ENCODE measurements around the gene AK8. TPM values are rescaled to one million over a fixed set of nuclear protein-coding genes. Genes with fewer than 3 reads are reported as not detected.

Gene AK8
- total RNA-seq, 1 donor from 2014 or later: 2.1 TPM

DNA sequence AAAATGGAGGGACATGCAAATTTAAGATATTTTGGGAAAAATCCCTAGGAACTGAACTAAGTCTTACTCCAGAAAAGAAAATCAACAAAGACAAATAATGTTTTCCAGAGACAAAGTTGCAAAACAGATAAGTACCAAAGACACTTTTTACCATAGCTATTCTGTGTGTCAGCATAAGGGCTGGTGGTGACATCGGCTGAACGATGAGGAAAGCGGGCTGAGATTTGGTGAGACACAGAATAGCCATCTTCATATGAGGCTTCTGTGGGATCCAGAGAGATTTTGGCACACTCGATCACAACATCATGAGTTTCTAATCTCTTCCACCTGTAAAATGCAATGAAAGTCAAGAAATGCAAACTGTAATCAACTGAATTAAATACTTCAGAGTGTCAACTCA is 34.0 kb upstream of the AK8 start:
- Mint-ChIP-seq H3K36me3 (peaks cover 46% of the 10 kb centered on the region), H3K9me3 (peaks cover 4% of the 10 kb centered on the region), H3K4me3 (no peak overlapping the region), H3K4me1 (no peaks in the 10 kb centered on the region), H3K27ac (no peak overlapping the region), H3K27me3 (ENCODE audit: low read depth) (no peaks in the 10 kb centered on the region)
- no peak for DNase-seq (ENCODE audit: low spot score in 2 of 2, unreplicated experiment in 2 of 2)
- TF ChIP-seq, protein P1, sequence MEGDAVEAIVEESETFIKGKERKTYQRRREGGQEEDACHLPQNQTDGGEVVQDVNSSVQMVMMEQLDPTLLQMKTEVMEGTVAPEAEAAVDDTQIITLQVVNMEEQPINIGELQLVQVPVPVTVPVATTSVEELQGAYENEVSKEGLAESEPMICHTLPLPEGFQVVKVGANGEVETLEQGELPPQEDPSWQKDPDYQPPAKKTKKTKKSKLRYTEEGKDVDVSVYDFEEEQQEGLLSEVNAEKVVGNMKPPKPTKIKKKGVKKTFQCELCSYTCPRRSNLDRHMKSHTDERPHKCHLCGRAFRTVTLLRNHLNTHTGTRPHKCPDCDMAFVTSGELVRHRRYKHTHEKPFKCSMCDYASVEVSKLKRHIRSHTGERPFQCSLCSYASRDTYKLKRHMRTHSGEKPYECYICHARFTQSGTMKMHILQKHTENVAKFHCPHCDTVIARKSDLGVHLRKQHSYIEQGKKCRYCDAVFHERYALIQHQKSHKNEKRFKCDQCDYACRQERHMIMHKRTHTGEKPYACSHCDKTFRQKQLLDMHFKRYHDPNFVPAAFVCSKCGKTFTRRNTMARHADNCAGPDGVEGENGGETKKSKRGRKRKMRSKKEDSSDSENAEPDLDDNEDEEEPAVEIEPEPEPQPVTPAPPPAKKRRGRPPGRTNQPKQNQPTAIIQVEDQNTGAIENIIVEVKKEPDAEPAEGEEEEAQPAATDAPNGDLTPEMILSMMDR (IDR thresholded peaks at IDR 0.05; ENCODE audit: unreplicated experiment): no peak

DNA sequence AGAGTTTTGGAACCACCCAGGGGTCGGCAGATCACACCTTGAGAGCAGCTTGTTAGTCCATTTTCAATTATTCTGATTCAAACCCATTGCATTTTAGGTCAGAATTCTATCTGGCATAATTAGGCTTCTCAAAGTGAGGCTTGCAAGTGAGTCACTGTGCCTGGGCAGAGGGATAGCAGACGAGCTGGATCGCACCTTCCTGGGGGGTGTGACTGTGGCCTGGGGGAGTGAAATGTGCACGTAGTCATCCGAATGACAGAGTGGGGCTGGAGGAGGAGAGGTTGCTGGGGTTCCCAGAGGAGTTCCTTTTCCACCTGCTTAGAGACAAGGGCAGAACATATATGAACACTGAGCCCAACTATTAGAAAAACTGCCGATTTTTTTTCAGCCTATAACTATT is 32.3 kb upstream of the AK8 start:
- no peak for DNase-seq (ENCODE audit: low spot score in 2 of 2, unreplicated experiment in 2 of 2)
- no peak overlapping the region for H3K4me3 Mint-ChIP-seq
- H3K27me3 Mint-ChIP-seq (ENCODE audit: low read depth): no peaks in the 10 kb centered on the region
- TF ChIP-seq, protein P1 (IDR thresholded peaks at IDR 0.05; ENCODE audit: unreplicated experiment): no peak
- peaks cover 38% of the 10 kb centered on the region for H3K36me3 Mint-ChIP-seq
- H3K4me1 Mint-ChIP-seq: no peaks in the 10 kb centered on the region
- no peak overlapping the region for H3K27ac Mint-ChIP-seq
- no peaks in the 10 kb centered on the region for H3K9me3 Mint-ChIP-seq

- Mint-ChIP-seq H3K27ac (no peak overlapping the region), H3K27me3 (ENCODE audit: low read depth) (no peaks in the 10 kb centered on the region), H3K9me3 (no peaks in the 10 kb centered on the region), H3K4me1 (no peaks in the 10 kb centered on the region), H3K4me3 (no peak overlapping the region), H3K36me3 (peaks cover 34% of the 10 kb centered on the region)
- no peak for DNase-seq (ENCODE audit: low spot score in 2 of 2, unreplicated experiment in 2 of 2)
- TF ChIP-seq, protein P1 (IDR thresholded peaks at IDR 0.05; ENCODE audit: unreplicated experiment): no peak
Measured at GRCh38 chr9:132909311-132909710, 31.2 kb upstream of the AK8 start.

DNA sequence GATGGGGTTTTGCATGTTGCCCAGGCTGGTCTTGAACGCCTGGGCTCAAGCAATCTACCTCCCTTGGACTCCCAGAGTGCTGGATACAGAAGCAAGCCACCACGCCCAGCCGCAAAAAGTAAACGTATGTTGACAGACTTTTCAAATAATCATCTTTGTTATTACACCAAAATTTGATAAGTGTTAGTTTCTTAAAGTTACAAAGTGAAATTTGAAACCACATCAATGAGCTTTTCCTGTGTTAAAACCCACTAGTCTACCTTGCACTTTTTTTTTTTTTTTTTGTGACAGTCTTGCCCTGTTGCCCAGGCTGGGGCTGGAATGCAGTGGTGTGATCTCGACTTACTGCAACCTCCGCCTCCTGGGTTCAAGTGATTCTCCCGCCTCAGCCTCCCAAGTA is 30.6 kb upstream of the AK8 start:
- H3K36me3 Mint-ChIP-seq: peaks cover 36% of the 10 kb centered on the region
- DNase-seq (ENCODE audit: low spot score in 2 of 2, unreplicated experiment in 2 of 2): no peak
- no peak overlapping the region for H3K4me3 Mint-ChIP-seq
- no peaks in the 10 kb centered on the region for H3K9me3 Mint-ChIP-seq
- H3K27ac Mint-ChIP-seq: no peak overlapping the region
- no peaks in the 10 kb centered on the region for H3K27me3 Mint-ChIP-seq (ENCODE audit: low read depth)
- no peaks in the 10 kb centered on the region for H3K4me1 Mint-ChIP-seq
- TF ChIP-seq, protein P1 (IDR thresholded peaks at IDR 0.05; ENCODE audit: unreplicated experiment): no peak

DNA sequence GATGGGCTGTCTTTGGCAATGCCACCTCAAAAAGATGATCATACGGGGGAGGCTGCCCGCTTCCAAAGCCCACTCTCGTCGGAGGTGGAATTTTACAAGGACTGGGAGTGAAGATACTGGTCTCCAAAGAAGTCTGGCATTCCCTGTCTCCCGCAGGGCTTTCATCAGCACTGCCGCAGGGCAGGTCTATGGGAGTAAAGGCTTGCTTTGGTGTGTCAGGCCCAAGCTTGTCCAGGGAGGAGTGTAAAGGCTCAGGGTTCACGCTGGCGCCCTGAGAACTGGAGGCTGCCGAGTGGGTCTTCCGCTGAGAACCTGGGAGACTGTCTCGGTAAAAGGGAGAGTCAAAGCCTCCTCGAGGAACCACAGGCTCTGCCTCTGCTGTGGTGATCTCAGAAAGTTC is 27.6 kb upstream of the AK8 start:
- no peaks in the 10 kb centered on the region for H3K9me3 Mint-ChIP-seq
- H3K27me3 Mint-ChIP-seq (ENCODE audit: low read depth): no peaks in the 10 kb centered on the region
- no peak for DNase-seq (ENCODE audit: low spot score in 2 of 2, unreplicated experiment in 2 of 2)
- H3K4me1 Mint-ChIP-seq: no peaks in the 10 kb centered on the region
- no peak overlapping the region for H3K4me3 Mint-ChIP-seq
- TF ChIP-seq, protein P1 (IDR thresholded peaks at IDR 0.05; ENCODE audit: unreplicated experiment): no peak
- no peak overlapping the region for H3K27ac Mint-ChIP-seq
- peaks cover 39% of the 10 kb centered on the region for H3K36me3 Mint-ChIP-seq
